Left hindlimb (tissue), 1 donor: Measurements from ENCODE around the gene SIGLEC9.

ENCODE experiments used
- DNase-seq: peaks from one replicate; pipeline ENCODE4 v3.0.0-alpha.2; 2018

The SIGLEC9 gene

GRCh38 chr19:51097166-51097738, 27.5 kb upstream of the SIGLEC9 start:
- DNase-seq, result no peak

- no peak for DNase-seq
These were observed 26.9 kb upstream of the SIGLEC9 start for GRCh38 chr19:51097796-51098195.

DNA sequence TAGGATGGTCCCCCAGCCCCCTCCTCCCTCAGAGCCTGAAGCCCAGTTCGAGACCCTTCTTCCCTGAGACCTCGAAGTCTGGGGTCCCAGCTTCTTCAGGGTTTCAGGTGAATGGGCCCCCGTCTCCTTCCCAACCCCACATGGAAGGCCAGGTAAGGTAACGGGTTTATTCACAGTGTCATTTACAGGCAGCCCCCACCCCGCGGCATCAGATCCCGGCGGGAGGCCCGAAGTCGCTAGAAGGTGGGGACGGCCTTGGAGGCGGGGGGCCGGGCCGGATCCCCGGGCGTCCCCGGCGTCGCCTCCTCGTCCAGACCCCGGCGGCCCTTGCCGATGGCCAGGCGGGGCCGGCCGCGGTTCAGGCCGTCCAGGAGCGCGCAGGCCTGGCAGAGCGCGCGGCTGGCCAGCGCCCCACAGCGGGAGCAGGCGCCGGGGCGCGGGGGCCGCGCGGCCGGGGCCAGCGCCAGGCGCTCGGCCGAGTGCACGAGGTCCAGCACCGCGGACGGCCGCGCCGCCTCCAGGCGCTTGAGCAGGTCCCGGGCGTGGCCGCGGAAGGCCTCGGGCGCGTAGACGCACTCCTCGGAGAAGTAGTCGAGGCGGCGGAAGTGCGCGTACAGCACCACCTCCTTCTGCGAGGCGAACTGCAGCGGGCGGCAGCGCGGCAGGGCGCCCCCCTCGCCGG, 26.2 kb upstream of the SIGLEC9 start:
- peak; percentile 50 for DNase-seq

GRCh38 chr19:51099047-51099382, 25.7 kb upstream of the SIGLEC9 start:
- no peak for DNase-seq

DNA sequence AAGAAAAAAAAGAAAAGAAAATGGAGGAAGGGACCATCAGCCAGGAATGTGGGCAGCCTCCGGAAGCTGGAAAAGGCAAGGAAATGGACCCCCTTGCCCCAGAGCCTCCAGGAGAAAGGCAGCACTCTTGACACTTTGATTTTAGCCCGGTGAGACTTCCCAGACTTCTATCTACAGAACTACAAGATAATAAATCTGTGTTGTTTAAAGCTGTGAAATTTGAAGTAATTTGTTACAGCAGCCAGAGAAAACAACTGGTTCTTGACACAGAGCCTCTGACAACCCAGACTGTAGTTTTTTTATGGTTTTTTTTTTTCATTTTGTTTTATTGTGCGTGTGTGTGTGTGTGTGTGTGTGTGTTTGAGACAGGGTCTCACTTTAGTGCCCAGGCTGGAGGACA, 24.1 kb upstream of the SIGLEC9 start:
- no peak for DNase-seq

DNA sequence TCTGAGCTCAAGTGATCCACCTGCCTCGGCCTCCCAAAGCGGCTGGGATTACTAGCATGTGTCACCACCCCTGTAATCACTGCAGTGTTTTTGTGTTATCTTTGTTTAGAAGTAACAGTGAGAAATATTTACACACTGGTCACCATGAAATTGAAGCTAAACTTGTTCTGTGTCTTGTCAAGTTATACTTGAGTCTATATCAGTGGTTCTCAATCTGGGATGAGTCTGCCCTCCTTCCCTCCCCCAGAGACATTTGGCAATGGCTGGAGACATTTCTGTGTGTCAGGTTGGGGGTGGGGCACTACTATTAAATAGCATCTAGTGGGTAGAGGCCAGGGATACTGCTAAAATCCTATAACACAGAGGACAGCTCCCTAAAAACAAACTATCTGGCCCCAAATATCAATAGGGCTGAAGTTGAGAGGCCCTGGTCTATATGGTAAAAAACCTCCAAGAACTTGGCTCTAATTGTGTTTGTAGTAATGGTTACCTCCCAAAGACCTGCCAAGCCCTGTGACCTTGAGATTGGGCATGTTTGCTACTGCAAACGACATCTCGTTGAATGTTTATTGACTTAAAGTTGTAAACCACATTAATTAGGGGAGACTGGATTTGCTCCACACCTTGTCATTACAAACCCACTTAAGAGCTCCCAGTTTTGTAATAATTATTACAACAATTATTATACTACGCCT, 23.4 kb upstream of the SIGLEC9 start:
- no peak for DNase-seq

- DNase-seq, result no peak
These were observed 21.7 kb upstream of the SIGLEC9 start for GRCh38 chr19:51102991-51103390.

- DNase-seq, result no peak
These were observed 20.8 kb upstream of the SIGLEC9 start for GRCh38 chr19:51103926-51104341.

DNA sequence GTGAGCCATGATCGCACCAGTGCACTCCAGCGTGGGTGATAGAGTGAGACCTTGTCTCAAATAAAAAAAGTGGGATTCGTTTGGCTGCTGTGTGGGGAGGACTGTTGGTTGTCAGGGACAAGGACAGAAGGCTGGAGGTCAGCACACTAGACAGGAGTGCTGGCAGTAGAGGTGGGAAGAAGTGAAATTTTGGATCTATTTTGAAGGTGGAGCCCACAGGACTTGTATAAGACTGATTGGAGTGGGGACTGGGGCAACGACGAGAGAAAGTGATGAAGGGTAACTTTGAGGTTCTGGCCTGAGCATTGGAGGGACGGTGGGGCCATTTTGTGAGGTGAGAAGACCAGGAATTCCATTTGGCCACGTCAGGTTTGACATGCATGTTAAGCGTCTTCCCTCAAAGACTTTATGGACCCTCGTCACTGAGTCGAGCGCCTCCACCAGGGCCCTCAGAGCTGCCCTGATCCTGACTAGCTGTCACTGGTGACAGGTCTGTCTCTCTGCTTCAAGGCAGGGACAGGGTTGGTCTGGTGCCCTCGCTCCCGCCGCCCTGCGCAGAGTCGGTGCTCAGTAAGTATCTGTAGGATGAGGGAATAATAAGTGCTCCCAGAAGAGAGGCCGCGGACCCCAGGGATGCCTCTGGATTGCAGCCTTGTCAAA, 17.2 kb upstream of the SIGLEC9 start:
- no peak for DNase-seq

DNA sequence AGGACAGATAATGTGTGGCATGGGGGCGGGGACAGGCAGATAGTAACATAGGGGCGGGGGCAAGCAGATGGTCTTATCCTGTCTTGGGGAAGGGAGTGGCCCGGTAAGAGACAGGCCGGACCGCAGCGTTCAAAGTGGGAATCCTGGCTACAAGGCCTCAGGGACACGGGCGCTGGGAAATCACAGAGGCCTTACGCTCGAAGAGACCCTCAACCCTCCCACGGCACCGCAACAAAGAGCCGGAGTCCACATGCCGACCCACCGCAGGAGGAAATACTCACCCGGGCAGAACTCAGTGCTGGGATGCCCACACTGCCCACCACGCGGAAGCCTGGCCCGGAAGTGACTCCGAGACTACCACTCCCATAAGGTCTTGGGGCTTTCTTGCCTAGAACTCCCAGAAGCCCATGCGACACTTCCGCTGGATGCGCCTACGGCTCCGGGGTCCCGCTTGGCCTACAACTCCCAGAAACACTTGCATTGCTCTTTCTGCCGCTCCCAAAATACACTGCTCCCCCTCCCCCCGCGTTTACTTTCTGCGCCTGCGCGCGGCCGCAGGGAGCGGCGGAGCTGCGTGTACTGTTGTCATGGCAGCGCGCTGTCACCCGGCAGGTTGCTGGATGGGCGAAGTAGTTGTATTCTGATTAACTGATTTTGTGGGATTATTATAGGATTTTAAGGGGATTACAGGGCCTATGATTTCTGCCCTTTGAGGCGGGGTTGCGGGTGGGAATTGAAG, 16.5 kb upstream of the SIGLEC9 start, which contains the start of gene CTU1:
Gene CTU1 (minus strand): TSS at position 344 of the 739 bp plus-strand sequence. CDS start 3,840 bp downstream, outside the sequence.
- peak; percentile 99 for DNase-seq

DNA sequence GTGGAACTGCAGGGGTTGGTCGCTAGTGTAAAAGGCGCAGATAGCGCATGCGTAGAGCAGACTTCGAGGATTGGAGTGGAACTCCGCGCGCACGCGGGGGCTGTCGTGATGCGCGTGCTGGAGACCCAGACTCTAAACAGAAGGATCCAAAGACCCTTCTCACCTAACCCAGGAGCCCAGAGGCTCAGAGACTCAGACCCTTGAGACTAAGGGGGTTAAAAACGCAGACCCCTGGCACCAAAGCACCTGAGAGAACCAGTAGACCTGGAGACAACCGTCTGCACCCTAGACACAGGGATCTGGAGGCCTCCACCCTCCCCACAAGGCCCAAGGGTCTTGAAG, 15.9 kb upstream of the SIGLEC9 start:
- no peak for DNase-seq

GRCh38 chr19:51110666-51110971, 14.1 kb upstream of the SIGLEC9 start:
- DNase-seq, result no peak

GRCh38 chr19:51111606-51112005, 13.1 kb upstream of the SIGLEC9 start:
- no peak for DNase-seq

DNA sequence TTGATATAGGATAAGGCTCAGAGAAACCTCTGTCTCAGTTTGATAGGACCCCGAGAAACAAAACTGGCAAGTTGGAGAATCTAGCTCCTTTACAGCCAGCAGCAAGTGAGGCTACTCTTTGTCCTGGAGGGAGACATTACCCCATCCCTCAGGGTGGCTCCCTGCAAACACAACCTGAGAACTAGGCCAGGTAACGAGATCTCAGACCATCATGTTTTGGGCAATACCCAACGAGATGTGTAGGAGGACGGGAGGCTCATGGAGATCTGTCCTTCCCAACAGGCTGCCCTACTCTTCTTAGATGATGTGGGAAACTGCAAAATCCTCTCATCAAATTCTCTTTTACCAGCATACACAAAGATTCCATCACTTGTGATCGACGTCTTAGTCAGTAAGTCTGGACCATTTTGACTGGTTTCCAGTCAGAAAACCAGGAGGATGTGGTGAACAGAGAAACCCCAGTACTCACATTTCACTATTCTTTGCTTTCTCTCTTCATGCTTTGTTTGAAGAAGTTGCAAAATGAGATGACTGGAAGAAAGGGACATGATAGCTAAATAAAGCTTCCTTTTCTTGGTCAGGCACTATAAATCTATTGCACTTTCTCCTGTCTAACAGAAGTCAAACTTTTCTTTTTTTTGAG, 10.5 kb upstream of the SIGLEC9 start:
- DNase-seq, result no peak

GRCh38 chr19:51116736-51117286, 7.9 kb upstream of the SIGLEC9 start:
- DNase-seq, result no peak

DNA sequence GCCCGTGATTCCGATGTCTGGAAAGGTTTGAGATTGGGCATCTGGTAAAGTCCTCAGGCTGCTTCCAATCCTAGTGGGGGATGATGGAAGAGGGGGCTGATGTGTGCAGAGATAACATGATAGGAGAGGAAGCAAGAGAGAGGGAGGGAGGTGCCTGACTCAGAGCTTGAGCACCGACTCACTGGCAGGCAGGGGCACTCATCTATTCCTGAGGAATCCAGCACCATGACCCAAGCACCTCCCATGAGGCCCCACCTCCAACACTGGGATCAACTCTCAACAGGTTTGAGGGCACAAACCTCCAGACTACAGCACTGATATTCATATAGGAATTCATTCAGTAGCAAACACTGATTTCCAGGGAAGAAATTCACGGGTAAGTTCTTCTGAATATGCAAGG, 5.6 kb upstream of the SIGLEC9 start:
- DNase-seq, result no peak

GRCh38 chr19:51119611-51120010, 5.1 kb upstream of the SIGLEC9 start:
- no peak for DNase-seq

DNA sequence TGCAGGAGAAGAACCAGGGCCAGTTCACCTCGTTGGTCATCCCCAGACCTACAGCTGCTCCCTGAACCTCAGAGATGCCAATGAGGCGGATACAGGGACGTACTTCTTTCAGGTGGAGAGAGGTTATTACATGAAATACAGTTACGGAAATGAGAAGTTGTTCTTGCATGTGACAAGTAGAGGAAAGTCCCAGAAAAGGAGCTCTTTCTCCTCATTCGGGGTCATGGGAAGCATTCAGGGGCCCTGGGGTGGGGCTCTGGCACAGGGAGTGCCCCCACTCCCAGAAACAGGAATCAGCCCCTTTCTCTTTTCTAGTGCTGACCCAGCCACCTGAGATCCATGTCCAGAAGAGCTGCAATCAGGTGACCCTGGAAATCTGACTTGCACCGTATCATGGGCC, 4.5 kb upstream of the SIGLEC9 start:
- DNase-seq, result no peak

GRCh38 chr19:51121257-51121656, 3.4 kb upstream of the SIGLEC9 start:
- no peak for DNase-seq

DNA sequence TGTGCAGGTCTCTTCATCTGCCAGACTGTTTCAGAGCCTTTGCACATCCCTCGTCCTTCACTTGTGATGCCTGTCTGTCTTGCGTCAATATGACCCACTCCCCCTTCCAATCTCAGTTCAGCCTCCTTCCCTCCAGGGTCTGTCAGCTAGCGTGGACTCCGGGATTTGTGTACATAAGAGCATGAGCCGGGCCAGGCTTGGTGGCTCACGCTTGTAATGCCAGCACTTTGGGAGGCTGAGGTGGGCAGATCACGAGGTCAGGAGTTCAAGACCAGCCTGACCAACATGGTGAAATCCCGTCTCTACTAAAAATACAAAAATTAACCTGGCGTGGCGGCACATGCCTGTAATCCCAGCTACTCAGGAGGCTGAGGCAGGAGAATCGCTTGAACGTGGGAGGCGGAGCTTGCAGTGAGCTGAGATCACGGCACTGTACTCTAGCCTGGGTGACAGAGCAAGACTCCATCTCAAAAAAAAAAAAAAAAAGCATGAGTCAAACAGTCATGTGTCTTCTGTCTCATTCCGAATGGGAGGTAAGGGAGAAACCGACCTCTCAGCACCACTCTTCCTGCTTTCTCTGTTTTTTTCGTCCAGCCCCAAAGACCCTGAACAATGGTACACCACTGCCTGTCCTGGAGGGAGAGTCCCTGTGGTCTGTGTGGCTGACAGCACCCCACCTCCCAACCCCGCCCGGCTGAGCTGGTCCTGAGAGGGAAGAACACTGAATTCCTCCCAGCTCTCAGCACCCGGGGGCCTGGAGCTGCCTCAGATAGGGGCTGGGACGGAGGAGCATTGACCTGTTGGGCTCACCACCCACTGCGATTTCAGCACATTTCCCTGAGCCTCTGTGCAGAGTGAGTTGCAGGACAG, 2.4 kb upstream of the SIGLEC9 start:
- DNase-seq, result no peak

DNA sequence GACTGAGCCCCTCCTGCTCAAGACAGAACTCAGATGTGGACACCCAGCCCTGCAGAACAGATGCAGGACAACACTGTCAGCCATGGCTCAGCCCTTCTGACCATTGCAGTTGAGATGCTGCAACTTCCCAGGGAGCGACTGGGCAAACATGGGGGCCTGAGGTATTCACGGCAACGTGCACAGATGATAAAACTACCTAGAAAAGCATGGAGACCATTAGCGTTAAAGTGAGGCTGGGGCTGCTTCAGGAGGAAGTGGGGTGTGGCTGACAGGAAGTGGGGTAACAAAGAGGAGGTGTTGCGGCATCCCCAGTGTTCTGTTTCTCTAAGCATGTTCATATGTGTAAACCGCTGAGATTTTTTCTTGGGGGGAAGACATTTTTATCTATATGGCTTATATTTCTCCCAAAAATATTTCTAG, 1.3 kb upstream of the SIGLEC9 start:
- DNase-seq, result no peak

DNA sequence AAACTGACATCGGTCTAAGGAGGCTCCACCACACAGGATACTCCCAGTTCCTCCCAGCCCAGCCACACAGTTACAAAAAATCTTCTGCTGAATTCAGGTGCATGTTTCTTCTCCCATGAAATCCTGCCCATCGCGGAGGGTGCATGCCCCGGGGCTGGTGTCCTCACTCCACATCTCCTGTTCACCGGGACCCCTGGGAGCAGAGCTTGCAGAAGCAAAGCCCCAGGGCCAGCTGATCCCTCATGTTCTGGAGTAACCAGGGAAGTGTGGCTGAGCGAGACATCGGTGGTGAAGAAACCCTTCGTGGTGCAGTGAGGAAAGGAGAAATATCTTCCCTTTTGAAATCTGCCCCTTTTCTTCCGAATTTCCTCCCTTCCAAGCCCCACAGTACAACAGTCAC, 904 bp upstream of the SIGLEC9 start:
- DNase-seq, result no peak
